DND-41 (cell line): ENCODE measurements around the gene KCND3.

Experiments
- CTCF ChIP-seq: IDR thresholded peaks from 2 replicates; pipeline ENCODE4 v1.5.1; 2012; ENCODE audit warnings: borderline replicate concordance, low read length, moderate library complexity, mild to moderate bottlenecking; ENCODE audit not compliant: poor library complexity, severe bottlenecking; ENCODE audit errors: extremely low read depth
- EZH2 ChIP-seq: IDR thresholded peaks from 3 replicates; pipeline ENCODE4 v1.6.1; 2012; ENCODE audit warnings: borderline replicate concordance, low read depth, mild to moderate bottlenecking, moderate library complexity, low read length, inconsistent platforms; ENCODE audit not compliant: severe bottlenecking

GRCh38 chr1:112027696-112028095 lies 38.2 kb upstream of the KCND3 start:
- TF ChIP-seq EZH2 (no peak), CTCF (no peak)
